Naive thymus-derived CD4-positive, alpha-beta T cell (primary cell): ENCODE measurements around the gene FILIP1. TPM values are rescaled to one million over a fixed set of nuclear protein-coding genes. Genes with fewer than 3 reads are reported as not detected.

ENCODE experiments used
- ATAC-seq: fragments of 150-1000 bp; cut with Tn5 transposase; 2 replicates; pipeline ENCODE4 v1.10.0; 2021; ENCODE audit warnings: mild to moderate bottlenecking, moderate library complexity
- CTCF ChIA-PET: fragments of 350-600 bp; sonication (Branson Sonifier 250); formaldehyde crosslinking; loops from one replicate; lab custom pipeline; 2021; ENCODE audit warnings: antibody characterized with exemption; lab: Charles Lee
- POLR2A ChIA-PET: fragments of 350-600 bp; sonication (Branson Sonifier 250); formaldehyde crosslinking; loops from one replicate; lab custom pipeline; 2021; ENCODE audit warnings: antibody characterized with exemption, inconsistent platforms; lab: Charles Lee
- DNase-seq, 9 donors: peaks; one replicate each; pipeline versions ENCODE4 v3.0.0 to v3.0.0-alpha.2; 2020 to 2022; ENCODE audit warnings: mixed read lengths in 1 of 9
- H3K27ac ChIP-seq: one replicate; pipeline ENCODE4 v1.7.0; 2013; ENCODE audit warnings: mild to moderate bottlenecking, low read depth, low read length, moderate library complexity
- H3K27me3 ChIP-seq, 2 donors: one replicate each; pipeline ENCODE4 v1.7.0; 2013; ENCODE audit warnings: low read length in 2 of 2, mild to moderate bottlenecking in 2 of 2, moderate library complexity in 2 of 2; ENCODE audit not compliant: control insufficient read depth in 2 of 2, insufficient read depth in 2 of 2
- H3K36me3 ChIP-seq, 3 experiments: 1 replicate in 2 of 3; 2 replicates in 1 of 3; pipeline ENCODE4 v1.7.0; 2013; ENCODE audit warnings: low read length in 3 of 3, mild to moderate bottlenecking in 3 of 3, moderate library complexity in 1 of 3; ENCODE audit not compliant: insufficient read depth in 3 of 3, control insufficient read depth in 2 of 3
- H3K4me1 ChIP-seq, 2 donors: one replicate each; pipeline ENCODE4 v1.7.0; 2013; ENCODE audit warnings: low read length in 2 of 2, mild to moderate bottlenecking in 2 of 2, moderate library complexity in 1 of 2; ENCODE audit not compliant: control insufficient read depth in 2 of 2, insufficient read depth in 2 of 2
- H3K4me3 ChIP-seq: 2 replicates; pipeline ENCODE4 v1.7.0; 2013; ENCODE audit warnings: mild to moderate bottlenecking, low read length
- H3K9me3 ChIP-seq, 3 experiments: 1 replicate in 2 of 3; 2 replicates in 1 of 3; pipeline ENCODE4 v1.7.0; 2013; ENCODE audit warnings: low read length in 3 of 3; ENCODE audit not compliant: control insufficient read depth in 2 of 3
- H3K27ac Mint-ChIP-seq, 9 donors: one replicate each; pipeline ENCODE4 v1.8.0; 2020 to 2022; ENCODE audit warnings: mixed read lengths in 9 of 9, mild to moderate bottlenecking in 8 of 9, moderate library complexity in 5 of 9, inconsistent platforms in 2 of 9
- H3K27me3 Mint-ChIP-seq, 5 donors: one replicate each; pipeline ENCODE4 v1.8.0; 2021 to 2022; ENCODE audit warnings: mixed read lengths in 5 of 5, mild to moderate bottlenecking in 1 of 5
- H3K36me3 Mint-ChIP-seq, 5 donors: one replicate each; pipeline ENCODE4 v1.8.0; 2020 to 2022; ENCODE audit warnings: mixed read lengths in 5 of 5, mild to moderate bottlenecking in 3 of 5, inconsistent platforms in 1 of 5
- H3K4me1 Mint-ChIP-seq, 7 donors: one replicate each; pipeline ENCODE4 v1.8.0; 2020 to 2022; ENCODE audit warnings: mixed read lengths in 7 of 7, mild to moderate bottlenecking in 3 of 7, inconsistent platforms in 1 of 7
- H3K4me3 Mint-ChIP-seq, 10 donors: one replicate each; pipeline ENCODE4 v1.8.0; 2020 to 2022; ENCODE audit warnings: mild to moderate bottlenecking in 10 of 10, mixed read lengths in 10 of 10, moderate library complexity in 6 of 10, inconsistent platforms in 2 of 10
- H3K9me3 Mint-ChIP-seq, 11 donors: one replicate each; pipeline ENCODE4 v1.8.0; 2020 to 2022; ENCODE audit warnings: mixed read lengths in 11 of 11, mild to moderate bottlenecking in 4 of 11, inconsistent platforms in 1 of 11, moderate library complexity in 1 of 11
- intact Hi-C, 2 donors: fragments of 100-400 bp; cut with micrococcal nuclease; formaldehyde crosslinking; loops; one replicate each; pipeline ENCODE4 v1.15.1; 2023
- polyA plus RNA-seq, 2 donors: library from polyadenylated mRNA; unstranded; fragments of 300-500 nt; fragmentation: Illumina TruSeq; gene quantifications; one replicate each; pipeline ENCODE4 v1.2.3, GENCODE V29; 2021
- total RNA-seq, 6 experiments: library from RNA in 5 of 6; stranded (reverse) in 5 of 6; gene quantifications; 1 replicate in 5 of 6; 2 replicates in 1 of 6; pipeline ENCODE4 v1.2.3 and lab custom pipeline; 2021 to 2026

The FILIP1 gene
- total and polyA plus RNA-seq, 7 experiments from 2014 or later: 0.08 to 0.15 (median 0.12) TPM; not detected in 4

- intact Hi-C loops: no loop called here
- H3K4me3 ChIP-seq: no peak overlapping the region
- DNase-seq (no peak), ATAC-seq (no peak)
- POLR2A ChIA-PET: no interaction called here
- no peaks in the 10 kb centered on the region for H3K9me3 ChIP-seq
- CTCF ChIA-PET: no interaction called here
- Mint-ChIP-seq H3K27ac (no peak overlapping the region), H3K27me3 (peaks cover 9 to 32% (median 22%) of the 10 kb centered on the region in 5 donors), H3K36me3 (no peaks in the 10 kb centered on the region), H3K4me1 (no peaks in the 10 kb centered on the region), H3K4me3 (no peak overlapping the region), H3K9me3 (peaks cover 0 to 17% (median 2%) of the 10 kb centered on the region in 11 donors)
- H3K4me1 ChIP-seq: no peaks in the 10 kb centered on the region
- H3K27me3 ChIP-seq: no peaks in the 10 kb centered on the region
- no peaks in the 10 kb centered on the region for H3K36me3 ChIP-seq
- no peak overlapping the region for H3K27ac ChIP-seq
Measured at GRCh38 chr6:75466636-75467035, 27.0 kb downstream of the FILIP1 start.

- H3K9me3 Mint-ChIP-seq: peaks cover 0 to 17% (median 0%) of the 10 kb centered on the region in 11 donors
- ATAC-seq (no peak), DNase-seq (no peak)
- peaks cover 4 to 21% (median 13%) of the 10 kb centered on the region in 5 donors for H3K27me3 Mint-ChIP-seq
- no peaks in the 10 kb centered on the region for H3K9me3 ChIP-seq
- no peaks in the 10 kb centered on the region for H3K36me3 ChIP-seq
- ChIA-PET CTCF (no interaction called here), POLR2A (no interaction called here)
- no peak overlapping the region for H3K27ac Mint-ChIP-seq
- no peak overlapping the region for H3K4me3 Mint-ChIP-seq
- H3K27ac ChIP-seq: no peak overlapping the region
- no peaks in the 10 kb centered on the region for H3K36me3 Mint-ChIP-seq
- H3K27me3 ChIP-seq: no peaks in the 10 kb centered on the region
- H3K4me3 ChIP-seq: no peak overlapping the region
- no peaks in the 10 kb centered on the region for H3K4me1 Mint-ChIP-seq
- H3K4me1 ChIP-seq: no peaks in the 10 kb centered on the region
- intact Hi-C loops: no loop called here
Measured at GRCh38 chr6:75463908-75464307, 29.7 kb downstream of the FILIP1 start.

DNA sequence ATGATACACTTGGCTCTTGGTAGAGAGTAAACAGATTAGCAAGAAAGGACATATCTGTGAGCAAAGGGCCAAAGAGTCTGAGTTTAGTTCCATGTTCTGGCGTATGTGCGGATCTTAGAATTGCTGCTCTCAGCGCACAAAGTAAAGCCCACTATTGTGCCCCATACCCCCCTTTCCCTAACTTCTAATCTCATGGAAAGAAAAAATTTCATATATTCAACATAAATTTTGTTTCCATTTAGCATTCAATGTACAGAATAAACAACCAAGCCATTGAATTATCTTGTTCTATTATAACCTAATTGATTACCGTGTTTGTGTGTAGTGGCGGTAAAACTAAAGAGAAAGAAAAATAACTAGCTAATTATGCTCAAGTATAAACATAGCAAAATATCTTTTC is 30.5 kb downstream of the FILIP1 start:
- no peak overlapping the region for H3K27ac Mint-ChIP-seq
- Histone ChIP-seq H3K27ac (no peak overlapping the region), H3K4me3 (no peak overlapping the region), H3K27me3 (no peaks in the 10 kb centered on the region), H3K9me3 (no peaks in the 10 kb centered on the region), H3K4me1 (no peaks in the 10 kb centered on the region), H3K36me3 (no peaks in the 10 kb centered on the region)
- H3K4me3 Mint-ChIP-seq: no peak overlapping the region
- intact Hi-C loops: no loop called here
- ChIA-PET POLR2A (no interaction called here), CTCF (no interaction called here)
- H3K27me3 Mint-ChIP-seq: peaks cover 4 to 18% (median 13%) of the 10 kb centered on the region in 5 donors
- H3K4me1 Mint-ChIP-seq: no peaks in the 10 kb centered on the region
- H3K36me3 Mint-ChIP-seq: no peaks in the 10 kb centered on the region
- no peak for ATAC-seq
- no peak for DNase-seq
- peaks cover 0 to 11% (median 0%) of the 10 kb centered on the region in 11 donors for H3K9me3 Mint-ChIP-seq

DNA sequence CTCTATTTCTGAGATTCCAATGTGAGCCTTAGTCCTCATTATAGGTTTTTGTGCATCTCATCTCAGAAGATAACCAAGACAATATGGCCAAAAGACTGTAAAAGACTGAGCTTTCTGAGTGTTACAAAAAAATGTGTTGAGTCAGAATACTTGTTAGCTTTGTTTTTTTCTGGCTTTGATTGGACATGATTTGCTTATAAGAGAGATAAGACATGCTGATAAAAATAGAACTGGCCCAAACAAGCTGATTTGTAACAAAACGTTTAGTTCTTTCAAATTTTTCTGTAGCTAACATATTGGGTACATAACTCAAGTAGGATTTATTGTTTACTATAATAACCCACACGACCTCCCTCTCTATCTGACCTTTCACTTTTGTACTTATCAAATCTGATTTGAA is 32.9 kb downstream of the FILIP1 start:
- no peaks in the 10 kb centered on the region for H3K4me1 Mint-ChIP-seq
- Histone ChIP-seq H3K9me3 (no peaks in the 10 kb centered on the region), H3K36me3 (no peaks in the 10 kb centered on the region), H3K4me3 (no peak overlapping the region), H3K4me1 (no peaks in the 10 kb centered on the region), H3K27me3 (no peaks in the 10 kb centered on the region), H3K27ac (no peak overlapping the region)
- POLR2A ChIA-PET: no interaction called here
- no peak overlapping the region for H3K4me3 Mint-ChIP-seq
- DNase-seq (no peak), ATAC-seq (no peak)
- no peaks in the 10 kb centered on the region for H3K36me3 Mint-ChIP-seq
- intact Hi-C loops: no loop called here
- CTCF ChIA-PET: no interaction called here
- H3K9me3 Mint-ChIP-seq: no peaks in the 10 kb centered on the region
- no peak overlapping the region for H3K27ac Mint-ChIP-seq
- peaks cover 1 to 4% (median 3%) of the 10 kb centered on the region in 5 donors for H3K27me3 Mint-ChIP-seq

GRCh38 chr6:75458895-75459294 is 34.7 kb downstream of the FILIP1 start:
- DNase-seq (no peak), ATAC-seq (no peak)
- Histone ChIP-seq H3K27ac (no peak overlapping the region), H3K36me3 (no peaks in the 10 kb centered on the region), H3K9me3 (no peaks in the 10 kb centered on the region), H3K4me3 (no peak overlapping the region), H3K27me3 (no peaks in the 10 kb centered on the region), H3K4me1 (no peaks in the 10 kb centered on the region)
- H3K9me3 Mint-ChIP-seq: no peaks in the 10 kb centered on the region
- no peaks in the 10 kb centered on the region for H3K4me1 Mint-ChIP-seq
- no peak overlapping the region for H3K27ac Mint-ChIP-seq
- H3K36me3 Mint-ChIP-seq: no peaks in the 10 kb centered on the region
- CTCF ChIA-PET: no interaction called here
- intact Hi-C loops: no loop called here
- no peak overlapping the region for H3K4me3 Mint-ChIP-seq
- POLR2A ChIA-PET: no interaction called here
- H3K27me3 Mint-ChIP-seq: peaks cover 0 to 4% (median 3%) of the 10 kb centered on the region in 5 donors

DNA sequence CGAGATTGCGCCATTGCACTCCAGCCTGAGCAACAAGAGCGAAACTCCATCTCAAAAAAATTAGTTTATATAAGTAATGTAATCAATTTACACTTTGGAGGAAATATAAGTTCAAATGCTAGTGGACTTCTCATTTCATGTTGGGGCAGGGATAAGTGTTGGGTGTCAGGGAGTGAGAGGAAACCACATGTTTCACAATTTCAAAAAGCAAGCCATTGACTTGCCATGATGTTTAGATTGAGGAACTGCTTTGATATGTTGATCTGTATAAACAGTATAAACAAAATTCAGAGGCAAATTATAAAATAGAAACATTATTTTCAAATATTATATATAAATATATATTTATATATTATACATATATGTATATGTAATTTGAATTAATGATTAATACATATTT is 42.7 kb downstream of the FILIP1 start:
- no peaks in the 10 kb centered on the region for H3K27me3 ChIP-seq
- no peak for DNase-seq
- H3K9me3 ChIP-seq: no peaks in the 10 kb centered on the region
- ChIA-PET POLR2A (no interaction called here), CTCF (no interaction called here)
- no peaks in the 10 kb centered on the region for H3K36me3 Mint-ChIP-seq
- peaks cover 0 to 3% (median 0%) of the 10 kb centered on the region in 11 donors for H3K9me3 Mint-ChIP-seq
- H3K27me3 Mint-ChIP-seq: peaks cover 4 to 24% (median 12%) of the 10 kb centered on the region in 5 donors
- no peak for ATAC-seq
- H3K4me3 Mint-ChIP-seq: no peak overlapping the region
- H3K27ac Mint-ChIP-seq: no peak overlapping the region
- intact Hi-C loops: no loop called here
- H3K36me3 ChIP-seq: no peaks in the 10 kb centered on the region
- H3K4me1 Mint-ChIP-seq: no peaks in the 10 kb centered on the region
- H3K27ac ChIP-seq: no peak overlapping the region
- no peak overlapping the region for H3K4me3 ChIP-seq
- H3K4me1 ChIP-seq: no peaks in the 10 kb centered on the region

DNA sequence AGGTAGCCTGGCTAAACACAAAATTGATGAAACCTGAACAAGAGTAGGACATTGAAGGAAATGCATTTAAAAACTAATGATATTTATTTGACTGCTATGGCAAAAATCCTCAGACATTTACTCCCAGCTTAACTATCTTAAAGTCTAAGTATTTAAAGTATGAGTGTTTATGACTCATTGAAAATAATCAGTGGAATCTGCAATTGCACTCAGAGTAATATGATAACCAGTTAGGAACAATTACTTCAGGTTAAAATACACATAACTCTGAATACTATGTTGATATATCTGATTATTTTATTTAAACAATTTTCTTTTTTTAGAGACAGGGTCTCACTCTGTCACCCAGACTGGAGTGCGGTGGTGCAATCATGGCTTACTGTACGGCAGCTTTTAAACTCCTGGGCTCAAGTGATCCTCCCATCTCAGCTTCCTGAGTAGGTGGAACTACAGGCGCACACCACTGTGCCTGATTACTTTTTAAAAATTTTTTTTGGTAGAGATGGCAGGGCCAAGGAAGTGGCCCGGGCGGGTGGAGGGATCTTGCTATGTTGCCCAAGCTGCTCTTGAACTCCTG is 43.9 kb downstream of the FILIP1 start:
- Histone ChIP-seq H3K4me1 (no peaks in the 10 kb centered on the region), H3K27ac (no peak overlapping the region), H3K36me3 (no peaks in the 10 kb centered on the region), H3K27me3 (no peaks in the 10 kb centered on the region), H3K4me3 (no peak overlapping the region), H3K9me3 (no peaks in the 10 kb centered on the region)
- Mint-ChIP-seq H3K27me3 (peaks cover 10 to 29% (median 17%) of the 10 kb centered on the region in 5 donors), H3K27ac (no peak overlapping the region), H3K4me1 (no peaks in the 10 kb centered on the region), H3K36me3 (no peaks in the 10 kb centered on the region), H3K9me3 (peaks cover 0 to 3% (median 0%) of the 10 kb centered on the region in 11 donors), H3K4me3 (no peak overlapping the region)
- no peak for DNase-seq
- intact Hi-C loops: no loop called here
- no peak for ATAC-seq
- CTCF ChIA-PET: no interaction called here
- POLR2A ChIA-PET: no interaction called here
